ENCODE measurements around the gene SNUPN. TPM values are rescaled to one million over a fixed set of nuclear protein-coding genes. Genes with fewer than 3 reads are reported as not detected.

The SNUPN gene
- total RNA-seq, 2 experiments from 2014 or later = 28.2 to 28.5 TPM

DNA sequence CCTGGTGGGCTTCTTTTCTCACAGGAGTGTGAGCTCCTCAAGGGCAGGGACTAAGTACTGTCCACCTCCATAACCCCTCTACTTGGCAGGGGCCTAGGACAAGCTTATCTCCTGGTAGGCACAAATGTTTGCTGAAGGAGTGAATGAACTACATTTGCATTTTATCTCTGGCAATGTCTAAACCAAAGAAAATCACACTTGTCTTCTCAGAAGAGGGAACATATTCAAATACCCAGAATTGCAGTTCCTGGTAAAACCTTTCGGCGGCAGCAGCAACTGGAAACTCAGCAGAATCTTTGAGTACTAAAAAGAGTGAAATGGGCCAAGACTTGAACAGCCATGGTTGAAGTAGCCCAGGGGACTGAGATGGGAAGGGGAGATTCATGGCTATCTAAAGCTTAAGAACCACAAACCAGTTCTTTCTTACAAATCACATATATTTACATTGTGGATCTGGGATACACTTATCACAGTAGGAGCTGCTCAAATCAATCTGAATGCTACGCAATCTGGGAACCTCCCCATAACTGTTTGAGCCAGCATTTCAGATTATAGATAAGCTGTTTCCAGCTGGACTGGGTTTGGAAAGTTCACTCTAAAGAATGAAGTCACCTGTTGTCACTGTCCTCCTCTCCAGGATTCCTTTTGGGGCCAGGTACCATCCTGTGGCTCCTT is 27.7 kb downstream of the SNUPN start:
- H3K9me3 Mint-ChIP-seq = no peaks in the 10 kb centered on the region
- H3K4me1 Mint-ChIP-seq (ENCODE audit: low read depth) = peaks cover 25% of the 10 kb centered on the region
- intact Hi-C loops (cut with micrococcal nuclease) = no loop called here
- TF ChIP-seq, protein P1, sequence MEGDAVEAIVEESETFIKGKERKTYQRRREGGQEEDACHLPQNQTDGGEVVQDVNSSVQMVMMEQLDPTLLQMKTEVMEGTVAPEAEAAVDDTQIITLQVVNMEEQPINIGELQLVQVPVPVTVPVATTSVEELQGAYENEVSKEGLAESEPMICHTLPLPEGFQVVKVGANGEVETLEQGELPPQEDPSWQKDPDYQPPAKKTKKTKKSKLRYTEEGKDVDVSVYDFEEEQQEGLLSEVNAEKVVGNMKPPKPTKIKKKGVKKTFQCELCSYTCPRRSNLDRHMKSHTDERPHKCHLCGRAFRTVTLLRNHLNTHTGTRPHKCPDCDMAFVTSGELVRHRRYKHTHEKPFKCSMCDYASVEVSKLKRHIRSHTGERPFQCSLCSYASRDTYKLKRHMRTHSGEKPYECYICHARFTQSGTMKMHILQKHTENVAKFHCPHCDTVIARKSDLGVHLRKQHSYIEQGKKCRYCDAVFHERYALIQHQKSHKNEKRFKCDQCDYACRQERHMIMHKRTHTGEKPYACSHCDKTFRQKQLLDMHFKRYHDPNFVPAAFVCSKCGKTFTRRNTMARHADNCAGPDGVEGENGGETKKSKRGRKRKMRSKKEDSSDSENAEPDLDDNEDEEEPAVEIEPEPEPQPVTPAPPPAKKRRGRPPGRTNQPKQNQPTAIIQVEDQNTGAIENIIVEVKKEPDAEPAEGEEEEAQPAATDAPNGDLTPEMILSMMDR (IDR thresholded peaks at IDR 0.05) = peak; percentile 64
- ATAC-seq = peak; percentile 88
- peak; percentile 79 for DNase-seq
- CTCF ChIA-PET = interaction anchor here (0.7 to 3.4 kb wide), 20 partner anchors 8 to 230 kb away, joined by 3 to 13 read pairs (median 4); partner anchors contain the start of genes IMP3, PTPN9 and SNUPN
- POLR2A ChIA-PET = interaction anchor here (0.8 to 3.8 kb wide), 10 partner anchors 9 to 151 kb away, joined by 3 to 18 read pairs (median 5); partner anchors contain the start of genes IMP3, PTPN9, SNUPN and SNX33
- peaks cover 47% of the 10 kb centered on the region for H3K36me3 Mint-ChIP-seq (ENCODE audit: low read depth)
- peak overlapping the region; percentile 25 for H3K4me3 Mint-ChIP-seq
- H3K27ac Mint-ChIP-seq = peak overlapping the region; percentile 84
- H3K27me3 Mint-ChIP-seq = no peaks in the 10 kb centered on the region

DNA sequence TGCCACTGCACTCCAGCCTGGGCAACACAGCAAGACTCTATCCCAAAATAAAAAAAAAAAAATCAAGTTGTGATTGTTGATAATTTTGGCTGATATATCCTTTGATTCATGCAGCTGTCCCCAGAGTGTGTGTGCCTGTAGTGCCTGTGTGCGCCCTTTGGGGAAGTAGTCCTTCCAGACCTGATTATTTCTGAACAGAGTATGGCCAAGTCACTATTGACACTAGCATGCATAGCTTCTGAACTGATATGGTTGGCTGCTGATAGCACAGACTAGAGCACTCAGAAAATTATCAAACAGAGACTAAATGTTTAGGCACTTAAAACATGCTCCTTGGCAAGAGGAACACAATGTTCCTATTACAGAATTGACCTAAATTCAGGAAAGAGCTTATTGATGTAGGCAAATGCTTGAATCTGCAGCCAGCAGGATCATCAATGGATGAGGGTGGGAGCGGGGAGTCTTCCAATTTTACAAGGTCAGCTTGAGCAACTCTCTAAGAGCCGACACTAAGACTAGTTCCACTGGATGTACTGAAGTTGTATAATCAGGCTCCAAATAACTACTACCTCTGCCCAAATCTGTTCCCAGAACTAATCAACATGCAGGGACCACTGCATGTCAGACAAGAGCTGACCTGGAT is 28.7 kb downstream of the SNUPN start:
- intact Hi-C loops (cut with micrococcal nuclease) = no loop called here

DNA sequence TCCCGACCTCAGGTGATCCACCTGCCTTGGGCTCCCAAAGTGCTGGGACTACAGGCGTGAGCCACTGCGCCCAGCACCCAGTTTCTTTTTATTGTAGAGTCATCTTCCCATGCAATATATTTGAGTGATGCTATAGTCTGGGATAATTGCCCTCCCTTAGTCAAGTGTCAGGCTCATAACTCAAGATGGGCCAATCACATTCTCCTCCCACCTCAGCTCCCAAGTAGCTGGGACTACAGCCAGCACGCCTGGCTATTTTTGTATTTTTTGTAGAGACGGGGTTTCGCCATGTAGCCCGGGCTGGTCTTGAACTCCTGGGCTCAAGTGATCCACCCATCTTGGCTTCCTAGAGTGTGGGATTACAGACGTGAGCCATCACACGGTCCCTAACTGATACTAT is 31.2 kb downstream of the SNUPN start:
- Mint-ChIP-seq H3K27me3 (no peaks in the 10 kb centered on the region), H3K4me3 (no peak overlapping the region), H3K36me3 (ENCODE audit: low read depth) (peaks cover 30% of the 10 kb centered on the region), H3K4me1 (ENCODE audit: low read depth) (peaks cover 29% of the 10 kb centered on the region), H3K9me3 (no peaks in the 10 kb centered on the region), H3K27ac (no peak overlapping the region)
- ChIA-PET CTCF (interaction anchor here (3.3 kb wide), 1 partner anchor 13 kb away, joined by 13 read pairs; no protein-coding TSS in a partner anchor), POLR2A (interaction anchor here (0.6 to 1.5 kb wide), 2 partner anchors 11 to 13 kb away, joined by 3 to 4 read pairs; no protein-coding TSS in a partner anchor)
- no peak for DNase-seq
- TF ChIP-seq, protein P1 (IDR thresholded peaks at IDR 0.05) = no peak
- no peak for ATAC-seq
- intact Hi-C loops (cut with micrococcal nuclease) = no loop called here

More for the DNA sequence above, 28.7 kb downstream of the SNUPN start:
- ChIA-PET POLR2A (interaction anchor here (0.8 to 3.8 kb wide), 9 partner anchors 10 to 150 kb away, joined by 3 to 18 read pairs (median 6); partner anchors contain the start of genes IMP3, PTPN9, SNUPN and SNX33), CTCF (interaction anchor here (0.7 to 3.4 kb wide), 15 partner anchors 9 to 229 kb away, joined by 3 to 13 read pairs (median 4); partner anchors contain the start of genes IMP3, PTPN9 and SNUPN)
- DNase-seq (no peak), ATAC-seq (no peak)
- no peaks in the 10 kb centered on the region for H3K27me3 Mint-ChIP-seq
- peaks cover 25% of the 10 kb centered on the region for H3K4me1 Mint-ChIP-seq (ENCODE audit: low read depth)
- H3K4me3 Mint-ChIP-seq = no peak overlapping the region
- H3K36me3 Mint-ChIP-seq (ENCODE audit: low read depth) = peaks cover 50% of the 10 kb centered on the region
- H3K27ac Mint-ChIP-seq = peak overlapping the region; percentile 84
- TF ChIP-seq, protein P1 (IDR thresholded peaks at IDR 0.05) = no peak
- no peaks in the 10 kb centered on the region for H3K9me3 Mint-ChIP-seq

DNA sequence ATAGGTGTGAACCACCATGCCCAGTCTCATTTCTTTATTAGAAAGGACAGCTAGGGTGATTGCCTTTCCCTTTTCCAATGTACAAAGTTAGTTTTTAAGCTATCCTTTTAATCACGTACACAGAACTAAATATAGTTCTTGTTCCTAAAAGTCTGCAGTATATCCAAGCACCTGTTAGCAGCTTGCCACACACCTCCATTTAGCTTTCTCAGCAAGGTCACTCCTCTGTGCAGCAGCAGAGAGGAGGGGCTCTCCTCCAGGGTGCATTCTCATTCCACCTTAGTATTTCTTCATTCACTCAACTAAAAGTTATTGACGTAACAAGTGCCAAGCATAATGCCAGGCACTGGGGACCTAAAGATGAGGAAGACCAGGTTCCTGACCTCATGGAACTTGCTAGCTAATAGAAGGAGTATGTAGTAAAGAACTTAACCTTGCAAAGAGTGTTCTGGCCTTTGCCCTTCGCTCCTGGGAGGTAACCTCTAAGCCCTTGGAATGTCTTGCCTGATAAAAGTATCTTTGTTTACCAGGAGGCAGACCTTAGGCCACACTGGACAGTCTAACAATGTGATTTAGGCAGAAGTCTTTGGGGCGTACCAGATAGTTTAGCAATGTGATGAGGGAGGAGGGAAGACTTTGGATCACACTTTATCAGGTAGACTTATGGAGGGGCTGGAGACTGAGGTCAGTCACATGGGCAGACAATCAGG is 33.7 kb downstream of the SNUPN start:
- CTCF ChIA-PET = no interaction called here
- Mint-ChIP-seq H3K27me3 (no peaks in the 10 kb centered on the region), H3K27ac (no peak overlapping the region), H3K4me1 (ENCODE audit: low read depth) (peaks cover 8% of the 10 kb centered on the region), H3K36me3 (ENCODE audit: low read depth) (peaks cover 28% of the 10 kb centered on the region), H3K4me3 (no peak overlapping the region), H3K9me3 (no peaks in the 10 kb centered on the region)
- TF ChIP-seq, protein P1 (IDR thresholded peaks at IDR 0.05) = no peak
- DNase-seq = no peak
- intact Hi-C loops (cut with micrococcal nuclease) = no loop called here
- no peak for ATAC-seq
- POLR2A ChIA-PET = interaction anchor here (0.6 to 1.5 kb wide), 2 partner anchors 10 to 46 kb away, joined by 3 to 4 read pairs; no protein-coding TSS in a partner anchor

All from activated CD8-positive, alpha-beta T cell treated with anti-CD3 and anti-CD28 coated beads for 36 hours (primary cell).